Mesenchymal stem cell (in vitro differentiated cells and primary cell): Measurements from ENCODE around the gene SP6.

Experiments used
- DNase-seq: peaks from one replicate; pipeline ENCODE4 v3.0.0-alpha.2; 2013
- H2AFZ ChIP-seq: one replicate; pipeline ENCODE4 v1.6.1; 2013; ENCODE audit warnings: low read depth, mild to moderate bottlenecking, control low read depth, inconsistent platforms, low read length, moderate library complexity
- H2AK5ac ChIP-seq: 2 replicates; pipeline ENCODE4 v1.6.1; 2013; ENCODE audit warnings: low read length, moderate library complexity, mild to moderate bottlenecking, inconsistent platforms; ENCODE audit not compliant: severe bottlenecking
- H2BK120ac ChIP-seq: one replicate; pipeline ENCODE4 v1.6.1; 2013; ENCODE audit warnings: low read depth, mild to moderate bottlenecking, inconsistent platforms, low read length, moderate library complexity
- H2BK12ac ChIP-seq, 2 experiments: one replicate each; pipeline ENCODE4 v1.6.1; 2013; ENCODE audit warnings: inconsistent platforms in 2 of 2, low read length in 2 of 2, mild to moderate bottlenecking in 2 of 2, moderate library complexity in 2 of 2, control low read depth in 1 of 2
- H2BK15ac ChIP-seq: one replicate; pipeline ENCODE4 v1.6.1; 2013; ENCODE audit warnings: mild to moderate bottlenecking, low read depth, inconsistent platforms; ENCODE audit not compliant: poor library complexity, severe bottlenecking
- H2BK5ac ChIP-seq: 2 replicates; pipeline ENCODE4 v1.6.1; 2013; ENCODE audit warnings: low read depth, mild to moderate bottlenecking, low read length, control low read depth, inconsistent platforms; ENCODE audit not compliant: poor library complexity, severe bottlenecking
- H3K14ac ChIP-seq, 2 experiments: one replicate each; pipeline ENCODE4 v1.6.1; 2013; ENCODE audit warnings: inconsistent platforms in 2 of 2, low read length in 2 of 2, control low read depth in 1 of 2, mild to moderate bottlenecking in 1 of 2, moderate library complexity in 1 of 2
- H3K18ac ChIP-seq, 2 experiments: one replicate each; pipeline ENCODE4 v1.6.1; 2013; ENCODE audit warnings: inconsistent platforms in 2 of 2, low read length in 2 of 2, control low read depth in 1 of 2, low read depth in 1 of 2, mild to moderate bottlenecking in 1 of 2
- H3K23ac ChIP-seq, 2 experiments: one replicate each; pipeline ENCODE4 v1.6.1; 2013; ENCODE audit warnings: inconsistent platforms in 2 of 2, low read length in 2 of 2, mild to moderate bottlenecking in 2 of 2, moderate library complexity in 2 of 2, control low read depth in 1 of 2
- H3K27ac ChIP-seq: 2 replicates; pipeline ENCODE4 v1.5.1; 2013; ENCODE audit warnings: mild to moderate bottlenecking, moderate library complexity, low read length, control low read depth, inconsistent platforms; ENCODE audit not compliant: poor library complexity, severe bottlenecking
- H3K27me3 ChIP-seq, 2 experiments: 2 replicates each; pipeline versions ENCODE4 v1.6.1 to v1.7.0; 2013; ENCODE audit warnings: low read length in 2 of 2, mild to moderate bottlenecking in 2 of 2, moderate library complexity in 2 of 2, control low read depth in 1 of 2, inconsistent platforms in 1 of 2; ENCODE audit not compliant: control insufficient read depth in 1 of 2, insufficient read depth in 1 of 2
- H3K36me3 ChIP-seq, 2 experiments: 2 replicates each; pipeline versions ENCODE4 v1.6.1 to v1.7.0; 2013; ENCODE audit warnings: low read length in 2 of 2, control low read depth in 1 of 2, inconsistent platforms in 1 of 2, low read depth in 1 of 2, mild to moderate bottlenecking in 1 of 2; ENCODE audit not compliant: insufficient read depth in 2 of 2, control insufficient read depth in 1 of 2
- H3K4ac ChIP-seq, 2 experiments: one replicate each; pipeline ENCODE4 v1.6.1; 2013; ENCODE audit warnings: inconsistent platforms in 2 of 2, low read length in 2 of 2, mild to moderate bottlenecking in 2 of 2, moderate library complexity in 2 of 2, control low read depth in 1 of 2, low read depth in 1 of 2
- H3K4me1 ChIP-seq: 2 replicates; pipeline ENCODE4 v1.6.1; 2013; ENCODE audit warnings: low read depth, low read length, control low read depth; ENCODE audit not compliant: control insufficient read depth, insufficient read depth
- H3K4me2 ChIP-seq: 2 replicates; pipeline ENCODE4 v1.6.1; 2013; ENCODE audit warnings: low read length, mild to moderate bottlenecking, inconsistent platforms; ENCODE audit not compliant: poor library complexity, severe bottlenecking
- H3K4me3 ChIP-seq, 2 experiments: 2 replicates each; pipeline versions ENCODE4 v1.5.1 to v1.7.0; 2013; ENCODE audit warnings: low read length in 2 of 2, mild to moderate bottlenecking in 2 of 2, control low read depth in 1 of 2, low read depth in 1 of 2; ENCODE audit not compliant: insufficient read depth in 1 of 2
- H3K79me1 ChIP-seq: replicated peaks from 2 replicates; pipeline ENCODE4 v1.6.1; 2013; ENCODE audit warnings: mild to moderate bottlenecking, control low read depth, low read length, inconsistent platforms; ENCODE audit not compliant: poor library complexity, severe bottlenecking
- H3K9ac ChIP-seq: 2 replicates; pipeline ENCODE4 v1.7.0; 2013; ENCODE audit warnings: mild to moderate bottlenecking, low read length, moderate library complexity
- H3K9me3 ChIP-seq: 2 replicates; pipeline ENCODE4 v1.7.0; 2013; ENCODE audit warnings: mild to moderate bottlenecking, low read length; ENCODE audit not compliant: control insufficient read depth
- H4K8ac ChIP-seq: one replicate; pipeline ENCODE4 v1.6.1; 2013; ENCODE audit warnings: inconsistent platforms, mild to moderate bottlenecking, low read length, moderate library complexity
- H4K91ac ChIP-seq: one replicate; pipeline ENCODE4 v1.6.1; 2013; ENCODE audit warnings: mild to moderate bottlenecking, low read length, inconsistent platforms
- WGBS: methylation state at CpG from one replicate; pipeline ENCODE4 v1.1.7; 2013; ENCODE audit warnings: mixed read lengths; 5-methylcytosine and 5-hydroxymethylcytosine counted together

Gene SP6

GRCh38 chr17:47856830-47857229, 5.9 kb upstream of the SP6 start:
- no peak overlapping the region for H2BK15ac ChIP-seq
- no peak overlapping the region for H3K4me2 ChIP-seq
- peaks cover 65 to 76% of the 10 kb centered on the region in 2 experiments for H3K27me3 ChIP-seq
- DNase-seq, result no peak
- no peaks in the 10 kb centered on the region for H3K9me3 ChIP-seq
- H3K4ac ChIP-seq, result no peak overlapping the region
- H2BK5ac ChIP-seq, result no peak overlapping the region
- no peak overlapping the region for H3K14ac ChIP-seq
- peak overlapping the region; percentile 24 for H2AK5ac ChIP-seq
- no peak overlapping the region for H4K8ac ChIP-seq
- H2AFZ ChIP-seq, result no peak overlapping the region
- H3K36me3 ChIP-seq, result no peaks in the 10 kb centered on the region
- no peak overlapping the region for H4K91ac ChIP-seq
- no peak overlapping the region for H3K4me3 ChIP-seq
- no peaks in the 10 kb centered on the region for H3K4me1 ChIP-seq
- H3K27ac ChIP-seq, result no peak overlapping the region
- no peak overlapping the region for H3K23ac ChIP-seq
- no peaks in the 10 kb centered on the region for H3K79me1 ChIP-seq
- H3K18ac ChIP-seq, result no peak overlapping the region
- H2BK12ac ChIP-seq, result no peak overlapping the region
- no peak overlapping the region for H3K9ac ChIP-seq
- no peak overlapping the region for H2BK120ac ChIP-seq

GRCh38 chr17:47855737-47856136, 4.8 kb upstream of the SP6 start:
- H3K9me3 ChIP-seq, result no peaks in the 10 kb centered on the region
- H2BK15ac ChIP-seq, result no peak overlapping the region
- no peak overlapping the region for H3K14ac ChIP-seq
- H2BK5ac ChIP-seq, result no peak overlapping the region
- no peak overlapping the region for H3K23ac ChIP-seq
- no peak overlapping the region for H2BK120ac ChIP-seq
- H3K18ac ChIP-seq, result peak overlapping the region in 1 of 2 experiments; percentile 0
- H3K79me1 ChIP-seq, result no peaks in the 10 kb centered on the region
- H4K91ac ChIP-seq, result no peak overlapping the region
- no peaks in the 10 kb centered on the region for H3K36me3 ChIP-seq
- no peak overlapping the region for H2BK12ac ChIP-seq
- no peak overlapping the region for H3K27ac ChIP-seq
- no peak overlapping the region for H2AK5ac ChIP-seq
- no peak overlapping the region for H3K4me3 ChIP-seq
- no peak overlapping the region for H3K4ac ChIP-seq
- peaks cover 71 to 83% of the 10 kb centered on the region in 2 experiments for H3K27me3 ChIP-seq
- peaks cover 7% of the 10 kb centered on the region for H3K4me1 ChIP-seq
- no peak for DNase-seq
- no peak overlapping the region for H3K9ac ChIP-seq
- WGBS, result 16% methylated on average over 3 of the region's 3 CpGs
- H4K8ac ChIP-seq, result no peak overlapping the region
- no peak overlapping the region for H2AFZ ChIP-seq
- H3K4me2 ChIP-seq, result no peak overlapping the region

- Histone ChIP-seq H3K9me3 (no peaks in the 10 kb centered on the region), H3K9ac (no peak overlapping the region), H3K79me1 (no peaks in the 10 kb centered on the region), H3K36me3 (no peaks in the 10 kb centered on the region), H2BK12ac (no peak overlapping the region), H2BK5ac (no peak overlapping the region), H2AK5ac (no peak overlapping the region), H3K23ac (peak overlapping the region in 1 of 2 experiments; percentile 52), H2AFZ (no peak overlapping the region), H3K27me3 (peaks cover 82 to 91% of the 10 kb centered on the region in 2 experiments), H2BK15ac (no peak overlapping the region), H3K4ac (no peak overlapping the region), H3K27ac (no peak overlapping the region), H4K91ac (no peak overlapping the region), H3K18ac (no peak overlapping the region), H3K4me3 (no peak overlapping the region), H3K4me1 (peaks cover 11% of the 10 kb centered on the region), H3K4me2 (no peak overlapping the region), H4K8ac (no peak overlapping the region), H3K14ac (no peak overlapping the region), H2BK120ac (no peak overlapping the region)
- DNase-seq, result no peak
- 41% methylated on average over 5 of the region's 5 CpGs for whole genome bisulfite sequencing
Observed at GRCh38 chr17:47853616-47854015, 2.7 kb upstream of the SP6 start.

GRCh38 chr17:47852113-47852949, 1.4 kb upstream of the SP6 start:
- H3K27ac ChIP-seq, result no peak overlapping the region
- H3K4me1 ChIP-seq, result peaks cover 12% of the 10 kb centered on the region
- no peak overlapping the region for H3K23ac ChIP-seq
- no peak overlapping the region for H4K91ac ChIP-seq
- no peak overlapping the region for H3K9ac ChIP-seq
- H3K9me3 ChIP-seq, result no peaks in the 10 kb centered on the region
- no peaks in the 10 kb centered on the region for H3K36me3 ChIP-seq
- H2BK120ac ChIP-seq, result no peak overlapping the region
- H3K27me3 ChIP-seq, result peaks cover 93 to 95% of the 10 kb centered on the region in 2 experiments
- no peak overlapping the region for H2BK15ac ChIP-seq
- H4K8ac ChIP-seq, result no peak overlapping the region
- H3K4me3 ChIP-seq, result no peak overlapping the region
- H3K18ac ChIP-seq, result no peak overlapping the region
- H2BK5ac ChIP-seq, result no peak overlapping the region
- H3K79me1 ChIP-seq, result no peaks in the 10 kb centered on the region
- DNase-seq, result no peak
- no peak overlapping the region for H2BK12ac ChIP-seq
- H2AK5ac ChIP-seq, result no peak overlapping the region
- no peak overlapping the region for H3K4ac ChIP-seq
- no peak overlapping the region for H3K14ac ChIP-seq
- WGBS, result 55% methylated on average over 31 of the region's 32 CpGs
- no peak overlapping the region for H3K4me2 ChIP-seq
- no peak overlapping the region for H2AFZ ChIP-seq
